IMR-90 (cell line): ENCODE results near the gene SYNE3. TPM values are rescaled to one million over a fixed set of nuclear protein-coding genes. Genes with fewer than 3 reads are reported as not detected.
A peak's percentile ranks its signal among the peaks of the same experiment; 100 is the strongest.

Experiments used
- ATAC-seq: fragments of 200-7000 bp; cut with Tn5 transposase; 2 replicates; pipeline ENCODE4 v1.9.1; 2020; ENCODE audit warnings: low read depth, mild to moderate bottlenecking, moderate library complexity
- BruUV-seq: library from RNA; stranded (reverse); fragments of 400-500 nt; replicated peaks from 2 replicates; lab custom pipeline; 2021; lab: Mats Ljungman, UMichigan
- CTCF ChIA-PET: fragments of 300-600 bp; formaldehyde crosslinking; extraction: SDS; loops from one replicate; lab custom pipeline; 2021; ENCODE audit warnings: antibody characterized with exemption; lab: Yijun Ruan, JAX
- POLR2A ChIA-PET: fragments of 300-600 bp; sonication (Branson Sonifier 250); formaldehyde crosslinking; loops from one replicate; lab custom pipeline; 2022; ENCODE audit warnings: antibody characterized with exemption; ENCODE audit not compliant: unreplicated experiment; lab: Charles Lee
- DNase-seq: peaks from one replicate; pipeline ENCODE4 v3.0.0; 2013
- H2AFZ ChIP-seq: replicated peaks from 2 replicates; pipeline ENCODE3; 2013; ENCODE audit warnings: low read length, mild to moderate bottlenecking; ENCODE audit not compliant: poor library complexity
- H2AK5ac ChIP-seq: 2 replicates; pipeline ENCODE4 v1.6.1; 2013; ENCODE audit warnings: low read depth, low read length, inconsistent platforms
- H2AK9ac ChIP-seq: replicated peaks from 2 replicates; pipeline ENCODE3; 2013; ENCODE audit warnings: mild to moderate bottlenecking, low read depth, low read length, moderate library complexity; ENCODE audit not compliant: poor library complexity
- H2BK120ac ChIP-seq: 2 replicates; pipeline ENCODE4 v1.6.1; 2013; ENCODE audit warnings: low read depth, low read length, inconsistent platforms
- H2BK15ac ChIP-seq: 3 replicates; pipeline ENCODE4 v1.6.1; 2013; ENCODE audit warnings: low read depth, low read length, inconsistent platforms
- H2BK20ac ChIP-seq: 2 replicates; pipeline ENCODE4 v1.6.1; 2013; ENCODE audit warnings: low read depth, mild to moderate bottlenecking, inconsistent platforms, low read length, moderate library complexity
- H2BK5ac ChIP-seq: 2 replicates; pipeline ENCODE4 v1.6.1; 2013; ENCODE audit warnings: mild to moderate bottlenecking, low read depth, low read length, inconsistent platforms; ENCODE audit not compliant: poor library complexity, severe bottlenecking
- H3K14ac ChIP-seq: replicated peaks from 2 replicates; pipeline ENCODE4 v1.6.1; 2013; ENCODE audit warnings: low read depth, low read length, inconsistent platforms
- H3K18ac ChIP-seq: 2 replicates; pipeline ENCODE4 v1.6.1; 2013; ENCODE audit warnings: low read depth, low read length, control low read depth
- H3K23ac ChIP-seq: 2 replicates; pipeline ENCODE4 v1.6.1; 2013; ENCODE audit warnings: low read depth, low read length, inconsistent platforms
- H3K27ac ChIP-seq: 2 replicates; pipeline ENCODE4 v1.5.1; 2013; ENCODE audit warnings: mild to moderate bottlenecking, control low read depth, low read length; ENCODE audit not compliant: insufficient read depth
- H3K27me3 ChIP-seq: 2 replicates; pipeline ENCODE4 v1.6.1; 2013; ENCODE audit warnings: low read length; ENCODE audit not compliant: control insufficient read depth, insufficient read depth
- H3K36me3 ChIP-seq: 2 replicates; pipeline ENCODE4 v1.6.1; 2013; ENCODE audit warnings: low read length, mixed read lengths; ENCODE audit not compliant: control insufficient read depth, insufficient read depth
- H3K4ac ChIP-seq: 2 replicates; pipeline ENCODE4 v1.6.1; 2013; ENCODE audit warnings: low read depth, low read length, inconsistent platforms
- H3K4me1 ChIP-seq: 2 replicates; pipeline ENCODE4 v1.6.1; 2013; ENCODE audit warnings: low read length, mixed read lengths; ENCODE audit not compliant: control insufficient read depth, insufficient read depth
- H3K4me2 ChIP-seq: 2 replicates; pipeline ENCODE4 v1.6.1; 2013; ENCODE audit warnings: low read depth, mild to moderate bottlenecking, control low read depth, low read length, moderate library complexity
- H3K4me3 ChIP-seq: 2 replicates; pipeline ENCODE4 v1.5.1; 2013; ENCODE audit warnings: low read depth, mild to moderate bottlenecking, control low read depth, low read length, moderate library complexity; ENCODE audit not compliant: insufficient read depth
- H3K56ac ChIP-seq: 2 replicates; pipeline ENCODE4 v1.6.1; 2013; ENCODE audit warnings: low read length, inconsistent platforms; ENCODE audit not compliant: insufficient read depth; ENCODE audit errors: extremely low read depth
- H3K79me1 ChIP-seq, 2 experiments: 2 replicates each; pipeline ENCODE4 v1.6.1; 2013; ENCODE audit warnings: low read length in 2 of 2, inconsistent platforms in 1 of 2, low read depth in 1 of 2
- H3K9ac ChIP-seq: 2 replicates; pipeline ENCODE4 v1.6.1; 2013; ENCODE audit warnings: low read depth, low read length, control low read depth
- H3K9me1 ChIP-seq: 2 replicates; pipeline ENCODE4 v1.6.1; 2013; ENCODE audit warnings: low read length, inconsistent platforms; ENCODE audit not compliant: insufficient read depth
- H3K9me3 ChIP-seq: 2 replicates; pipeline ENCODE4 v1.6.1; 2013; ENCODE audit warnings: low read length; ENCODE audit not compliant: control insufficient read depth, insufficient read depth
- H4K20me1 ChIP-seq: 2 replicates; pipeline ENCODE4 v1.6.1; 2013; ENCODE audit warnings: low read length, inconsistent platforms; ENCODE audit not compliant: insufficient read depth
- H4K5ac ChIP-seq: 2 replicates; pipeline ENCODE4 v1.6.1; 2013; ENCODE audit warnings: mild to moderate bottlenecking, low read depth, low read length, control low read depth
- H4K8ac ChIP-seq, 2 experiments: 2 replicates each; pipeline ENCODE4 v1.6.1; 2013; ENCODE audit warnings: low read depth in 2 of 2, low read length in 2 of 2, control low read depth in 1 of 2, inconsistent platforms in 1 of 2
- H4K91ac ChIP-seq: 2 replicates; pipeline ENCODE4 v1.6.1; 2013; ENCODE audit warnings: low read depth, low read length, inconsistent platforms; ENCODE audit not compliant: insufficient read depth
- BHLHE40 ChIP-seq: fragments of 150-350 bp; IDR thresholded peaks from 2 replicates; pipeline ENCODE4 v1.6.1; 2016; ENCODE audit warnings: mild to moderate bottlenecking, low read depth, low read length
- CEBPB ChIP-seq: IDR thresholded peaks from 2 replicates; pipeline ENCODE4 v1.6.1; 2012; ENCODE audit warnings: low read depth, low read length, improper control_type of control experiment
- MAFK ChIP-seq: IDR thresholded peaks from 2 replicates; pipeline ENCODE4 v1.6.1; 2012; ENCODE audit warnings: low read depth, low read length, improper control_type of control experiment
- MAZ ChIP-seq: IDR thresholded peaks from 2 replicates; pipeline ENCODE4 v1.6.1; 2012; ENCODE audit warnings: low read depth, mild to moderate bottlenecking, low read length, improper control_type of control experiment, moderate library complexity, borderline replicate concordance
- POLR2A ChIP-seq: IDR thresholded peaks from 2 replicates; pipeline ENCODE4 v1.6.1; 2012; ENCODE audit warnings: mild to moderate bottlenecking, low read depth, low read length
- RAD21 ChIP-seq: IDR thresholded peaks from 2 replicates; pipeline ENCODE4 v1.6.1; 2012; ENCODE audit warnings: low read length, improper control_type of control experiment
- USF2 ChIP-seq: fragments of 150-350 bp; IDR thresholded peaks from 2 replicates; pipeline ENCODE4 v1.6.1; 2017; ENCODE audit warnings: mild to moderate bottlenecking, antibody characterized with exemption, low read length, low read depth
- WGBS, 2 experiments: methylation state at CpG; one replicate each; pipeline versions ENCODE4 v1.1.5 to v1.1.7; 2013; ENCODE audit warnings: missing lambda C conversion rate in 2 of 2; ENCODE audit not compliant: insufficient read length in 1 of 2; ENCODE audit errors: extremely low coverage in 2 of 2; 5-methylcytosine and 5-hydroxymethylcytosine counted together
- dilution Hi-C: fragments of 300-500 bp; cut with HindIII; formaldehyde crosslinking; loops from one replicate; pipeline ENCODE4 v1.14.3; 2018; ENCODE audit warnings: low sequenced_read_pairs; ENCODE audit not compliant: unreplicated experiment
- in situ Hi-C: fragments of 300-500 bp; cut with MboI; formaldehyde crosslinking; loops from 3 replicates; pipeline ENCODE4 v1.14.3; 2019; ENCODE audit warnings: low sequenced_read_pairs, inconsistent platforms, mixed read lengths
- intact Hi-C: fragments of 100-400 bp; cut with micrococcal nuclease; formaldehyde crosslinking; loops from 2 replicates; pipeline ENCODE4 v1.10.0; 2022
- polyA plus RNA-seq, 3 experiments: library from polyadenylated mRNA; depleted of rRNA; stranded (reverse); fragments of >200 nt; gene quantifications; 2 replicates each; pipeline ENCODE4 v1.2.3, GENCODE V29; 2012; ENCODE audit warnings: low replicate concordance in 1 of 3
- total RNA-seq: library from RNA; depleted of rRNA; stranded (reverse); fragments of >200 nt; gene quantifications from 2 replicates; pipeline ENCODE4 v1.2.3, GENCODE V29; 2012
- TF ChIP-seq, protein P1 (sequence below): fragments of 150-350 bp; IDR thresholded peaks from 2 replicates; pipeline ENCODE4 v1.6.1; 2016; ENCODE audit warnings: low read depth, mild to moderate bottlenecking, low read length, moderate library complexity, borderline replicate concordance

The SYNE3 gene
- total and polyA plus RNA-seq, 2 of the 4 experiments (the other 2 are of a cell fraction), result 2.9 to 5.0 TPM

GRCh38 chr14:95548328-95548929 lies 32.0 kb upstream of the SYNE3 start:
- ATAC-seq, result no peak
- CTCF ChIA-PET, result interaction anchor here (1.0 to 1.2 kb wide), 3 partner anchors 11 to 15 kb away, joined by 3 read pairs; no protein-coding TSS in a partner anchor
- no CpG with 5 or more reads among the region's 9 CpGs for WGBS, 2 experiments

More at GRCh38 chr14:95548328-95548929, 32.0 kb upstream of the SYNE3 start:
- H2BK5ac ChIP-seq, result peak overlapping the region; percentile 52
- peaks cover 13% of the 10 kb centered on the region for H3K4me1 ChIP-seq
- no peak overlapping the region for H3K23ac ChIP-seq
- no peak overlapping the region for H2AK9ac ChIP-seq
- peaks cover 4% of the 10 kb centered on the region; the same call in 1 of the 2 replicates for H4K20me1 ChIP-seq
- H3K27me3 ChIP-seq, result no peaks in the 10 kb centered on the region
- H2BK120ac ChIP-seq, result peak overlapping the region; percentile 51
- H3K9me1 ChIP-seq, result peaks cover 14% of the 10 kb centered on the region
- POLR2A ChIA-PET, result no interaction called here
- dilution Hi-C loops, result no loop called here
- H4K8ac ChIP-seq, result no peak overlapping the region
- H2BK15ac ChIP-seq, result no peak overlapping the region; the same call in 2 of the 3 replicates
- no peak overlapping the region for H4K5ac ChIP-seq
- no peak overlapping the region for H3K4me3 ChIP-seq
- no peak overlapping the region for H3K56ac ChIP-seq
- no peak overlapping the region; the same call in 1 of the 2 replicates for H2AK5ac ChIP-seq
- no peak for DNase-seq
- H3K9ac ChIP-seq, result no peak overlapping the region
- no TSS peak for BruUV-seq
- in situ Hi-C loops, result loop anchor here (10.0 to 25.0 kb wide), 2 partner anchors 546 to 714 kb away; partner anchors contain the start of gene BDKRB1
- peak overlapping the region; percentile 61; the same call in 1 of the 2 replicates for H2BK20ac ChIP-seq
- no peak overlapping the region for H2AFZ ChIP-seq
- H3K14ac ChIP-seq, result peak overlapping the region; percentile 61; the same call in 1 of the 2 replicates
- H3K4ac ChIP-seq, result 0 out of 2 replicates have a peak overlapping the region, but pooled peaks have one; percentile 32
- no peak overlapping the region for H3K4me2 ChIP-seq
- intact Hi-C loops, result no loop called here
- no peak overlapping the region; the same call in 1 of the 2 replicates for H4K91ac ChIP-seq
- H3K79me1 ChIP-seq, result peaks cover 17 to 39% of the 10 kb centered on the region in 2 experiments
- H3K9me3 ChIP-seq, result peaks cover 5% of the 10 kb centered on the region
- H3K36me3 ChIP-seq, result peaks cover 4% of the 10 kb centered on the region; the same call in 1 of the 2 replicates
- TF ChIP-seq, protein P1, sequence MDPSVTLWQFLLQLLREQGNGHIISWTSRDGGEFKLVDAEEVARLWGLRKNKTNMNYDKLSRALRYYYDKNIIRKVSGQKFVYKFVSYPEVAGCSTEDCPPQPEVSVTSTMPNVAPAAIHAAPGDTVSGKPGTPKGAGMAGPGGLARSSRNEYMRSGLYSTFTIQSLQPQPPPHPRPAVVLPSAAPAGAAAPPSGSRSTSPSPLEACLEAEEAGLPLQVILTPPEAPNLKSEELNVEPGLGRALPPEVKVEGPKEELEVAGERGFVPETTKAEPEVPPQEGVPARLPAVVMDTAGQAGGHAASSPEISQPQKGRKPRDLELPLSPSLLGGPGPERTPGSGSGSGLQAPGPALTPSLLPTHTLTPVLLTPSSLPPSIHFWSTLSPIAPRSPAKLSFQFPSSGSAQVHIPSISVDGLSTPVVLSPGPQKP, result no peak
- TF ChIP-seq RAD21 (no peak), USF2 (no peak), CEBPB (no peak), POLR2A (no peak), MAFK (no peak), MAZ (no peak), BHLHE40 (no peak)
- H3K27ac ChIP-seq, result no peak overlapping the region
- H3K18ac ChIP-seq, result no peak overlapping the region
